GM23248 (cell line): Measurements from ENCODE around the gene CDH4. TPM values are rescaled to one million over a fixed set of nuclear protein-coding genes. Genes with fewer than 3 reads are reported as not detected.

Source experiments
- DNase-seq: peaks from one replicate; pipeline ENCODE4 v3.0.0-alpha.2; 2015
- H2AFZ ChIP-seq: fragments of 200-600 bp; sonication (generic); 2 replicates; pipeline ENCODE4 v1.6.1; 2016; ENCODE audit warnings: antibody characterized with exemption
- H3F3A ChIP-seq: fragments of 200-600 bp; sonication (generic); 2 replicates; pipeline ENCODE4 v1.6.1; 2016; ENCODE audit warnings: mild to moderate bottlenecking, antibody characterized with exemption, mixed run types; ENCODE audit not compliant: insufficient read depth
- H3K27ac ChIP-seq: fragments of 200-600 bp; sonication (generic); 2 replicates; pipeline ENCODE4 v1.5.1; 2016; ENCODE audit warnings: mild to moderate bottlenecking
- H3K27me3 ChIP-seq: fragments of 200-600 bp; sonication (generic); replicated peaks from 2 replicates; pipeline ENCODE4 v1.6.1; 2016; ENCODE audit warnings: mild to moderate bottlenecking; ENCODE audit not compliant: insufficient read depth
- H3K36me3 ChIP-seq: fragments of 200-600 bp; sonication (generic); 2 replicates; pipeline ENCODE4 v1.6.1; 2016; ENCODE audit warnings: low read depth, mild to moderate bottlenecking
- H3K4me1 ChIP-seq: fragments of 200-600 bp; sonication (generic); 2 replicates; pipeline ENCODE4 v1.6.1; 2016; ENCODE audit warnings: mild to moderate bottlenecking; ENCODE audit not compliant: insufficient read depth
- H3K4me2 ChIP-seq: fragments of 200-600 bp; sonication (generic); one replicate; pipeline ENCODE4 v1.6.1; 2016; ENCODE audit warnings: mild to moderate bottlenecking; ENCODE audit not compliant: unreplicated experiment
- H3K4me3 ChIP-seq: fragments of 200-600 bp; sonication (generic); 2 replicates; pipeline ENCODE4 v1.5.1; 2016; ENCODE audit warnings: mild to moderate bottlenecking
- H3K79me2 ChIP-seq: fragments of 200-600 bp; sonication (generic); 2 replicates; pipeline ENCODE4 v1.6.1; 2016; ENCODE audit warnings: mild to moderate bottlenecking; ENCODE audit not compliant: insufficient read depth
- H3K9ac ChIP-seq: fragments of 200-600 bp; sonication (generic); 2 replicates; pipeline ENCODE4 v1.6.1; 2016; ENCODE audit warnings: mild to moderate bottlenecking
- H3K9me2 ChIP-seq: fragments of 200-600 bp; sonication (generic); 2 replicates; pipeline ENCODE4 v1.6.1; 2016; ENCODE audit warnings: mixed run types, mild to moderate bottlenecking, moderate library complexity; ENCODE audit not compliant: insufficient read depth
- H3K9me3 ChIP-seq: fragments of 200-600 bp; sonication (generic); one replicate; pipeline ENCODE4 v1.6.1; 2017; ENCODE audit warnings: low read depth
- H4K20me1 ChIP-seq: fragments of 200-600 bp; sonication (generic); 2 replicates; pipeline ENCODE4 v1.6.0; 2016; ENCODE audit not compliant: insufficient read depth
- EZH2 ChIP-seq: fragments of 200-600 bp; sonication (generic); IDR thresholded peaks from 2 replicates; pipeline ENCODE4 v1.6.1; 2018; ENCODE audit warnings: antibody characterized with exemption, mild to moderate bottlenecking; ENCODE audit not compliant: insufficient read depth, poor library complexity, severe bottlenecking
- EZH2phosphoT487 ChIP-seq: fragments of 200-600 bp; sonication (generic); IDR thresholded peaks from 2 replicates; pipeline ENCODE4 v1.6.1; 2018; ENCODE audit warnings: antibody characterized with exemption, moderate library complexity, mild to moderate bottlenecking, low read depth; ENCODE audit not compliant: insufficient read depth
- WGBS, 2 experiments: methylation state at CpG; one replicate each; pipeline ENCODE4 v1.1.6; 2015 to 2017; ENCODE audit warnings: low lambda C conversion rate in 2 of 2, low coverage in 1 of 2; ENCODE audit errors: missing lambda C conversion rate in 2 of 2; 5-methylcytosine and 5-hydroxymethylcytosine counted together
- in situ Hi-C: fragments of 300-500 bp; cut with MboI; formaldehyde crosslinking; loops from 2 replicates; pipeline ENCODE4 v1.15.0; 2020
- polyA plus RNA-seq: library from polyadenylated mRNA; unstranded; fragments of >200 nt; fragmentation: Nextera tagmentation; extraction: Ambion mirVana; gene quantifications from 2 replicates; pipeline ENCODE4 v1.2.1, GENCODE V29; 2016
- total RNA-seq: library from RNA; depleted of rRNA; stranded (reverse); fragments of >200 nt; shearing (Covaris generic); gene quantifications from 2 replicates; pipeline ENCODE4 v1.2.3, GENCODE V29; 2014

CDH4 gene
- total and polyA plus RNA-seq, 2 experiments from 2014 or later = 1.1 to 3.9 TPM

GRCh38 chr20:61879303-61879620 is 627.2 kb downstream of the CDH4 start:
- no peak for DNase-seq
- no peaks in the 10 kb centered on the region for H3F3A ChIP-seq
- no peaks in the 10 kb centered on the region for H3K9me3 ChIP-seq
- no peak overlapping the region for H3K4me2 ChIP-seq
- H3K4me1 ChIP-seq = no peaks in the 10 kb centered on the region
- H3K27ac ChIP-seq = no peak overlapping the region
- H3K4me3 ChIP-seq = no peak overlapping the region
- WGBS, 2 experiments = 72 to 75% methylated on average over 10 of the region's 10 CpGs
- in situ Hi-C loops = loop anchor here (25.0 kb wide), 2 partner anchors 1667 to 1817 kb away; no protein-coding TSS in a partner anchor
- no peak overlapping the region for H2AFZ ChIP-seq
- no peaks in the 10 kb centered on the region for H3K36me3 ChIP-seq
- H3K9me2 ChIP-seq = no peaks in the 10 kb centered on the region
- H4K20me1 ChIP-seq = no peaks in the 10 kb centered on the region
- H3K27me3 ChIP-seq = peaks cover 4% of the 10 kb centered on the region; the same call in 1 of the 2 replicates
- no peak overlapping the region for H3K9ac ChIP-seq
- TF ChIP-seq EZH2phosphoT487 (no peak), EZH2 (no peak)
- H3K79me2 ChIP-seq = no peaks in the 10 kb centered on the region

- no peak for DNase-seq
- H3K27me3 ChIP-seq = peaks cover 4% of the 10 kb centered on the region; the same call in 1 of the 2 replicates
- H3K4me1 ChIP-seq = no peaks in the 10 kb centered on the region
- H3K4me3 ChIP-seq = no peak overlapping the region
- H3K9ac ChIP-seq = no peak overlapping the region
- in situ Hi-C loops = loop anchor here (25.0 kb wide), 2 partner anchors 1667 to 1817 kb away; no protein-coding TSS in a partner anchor
- no peak overlapping the region for H3K27ac ChIP-seq
- H3K36me3 ChIP-seq = no peaks in the 10 kb centered on the region
- no peak overlapping the region for H2AFZ ChIP-seq
- H3F3A ChIP-seq = no peaks in the 10 kb centered on the region
- no peak overlapping the region for H3K4me2 ChIP-seq
- H4K20me1 ChIP-seq = no peaks in the 10 kb centered on the region
- no peak for TF ChIP-seq EZH2
- no peak for TF ChIP-seq EZH2phosphoT487
- H3K9me2 ChIP-seq = no peaks in the 10 kb centered on the region
- H3K9me3 ChIP-seq = no peaks in the 10 kb centered on the region
- H3K79me2 ChIP-seq = no peaks in the 10 kb centered on the region
- 67 to 74% methylated on average over 19 of the region's 19 CpGs for WGBS, 2 experiments
These were observed 627.6 kb downstream of the CDH4 start for GRCh38 chr20:61879694-61880093.

GRCh38 chr20:61880706-61881105 is 628.6 kb downstream of the CDH4 start:
- no peaks in the 10 kb centered on the region for H3K9me3 ChIP-seq
- TF ChIP-seq EZH2 = no peak
- TF ChIP-seq EZH2phosphoT487 = no peak
- H3K36me3 ChIP-seq = no peaks in the 10 kb centered on the region
- no peaks in the 10 kb centered on the region for H3K79me2 ChIP-seq
- in situ Hi-C loops = loop anchor here (25.0 kb wide), 2 partner anchors 1668 to 1818 kb away; no protein-coding TSS in a partner anchor
- no peaks in the 10 kb centered on the region for H3K9me2 ChIP-seq
- H4K20me1 ChIP-seq = no peaks in the 10 kb centered on the region
- H3F3A ChIP-seq = no peaks in the 10 kb centered on the region
- WGBS, 2 experiments = 63 to 77% methylated on average over 5 to 8 of the region's 8 CpGs
- H3K9ac ChIP-seq = no peak overlapping the region
- H2AFZ ChIP-seq = no peak overlapping the region
- H3K27ac ChIP-seq = no peak overlapping the region
- H3K4me3 ChIP-seq = no peak overlapping the region
- peaks cover 4% of the 10 kb centered on the region; the same call in 1 of the 2 replicates for H3K27me3 ChIP-seq
- no peak overlapping the region for H3K4me2 ChIP-seq
- DNase-seq = no peak
- H3K4me1 ChIP-seq = no peaks in the 10 kb centered on the region

- in situ Hi-C loops = loop anchor here (25.0 kb wide), 2 partner anchors 1669 to 1819 kb away; no protein-coding TSS in a partner anchor
- TF ChIP-seq EZH2phosphoT487 = no peak
- TF ChIP-seq EZH2 = no peak
- Histone ChIP-seq H3K9me3 (no peaks in the 10 kb centered on the region), H3F3A (no peaks in the 10 kb centered on the region), H3K27ac (no peak overlapping the region), H3K9me2 (no peaks in the 10 kb centered on the region), H2AFZ (no peak overlapping the region), H3K36me3 (no peaks in the 10 kb centered on the region), H3K27me3 (peaks cover 4% of the 10 kb centered on the region; the same call in 1 of the 2 replicates), H4K20me1 (no peaks in the 10 kb centered on the region), H3K4me3 (no peak overlapping the region), H3K9ac (no peak overlapping the region), H3K4me2 (no peak overlapping the region), H3K79me2 (no peaks in the 10 kb centered on the region), H3K4me1 (no peaks in the 10 kb centered on the region)
- DNase-seq = no peak
- WGBS, 2 experiments = 45% methylated on average over 17 to 19 of the region's 19 CpGs
These were observed 629.4 kb downstream of the CDH4 start for GRCh38 chr20:61881416-61881815.

GRCh38 chr20:61881861-61882260 is 629.8 kb downstream of the CDH4 start:
- H3K27ac ChIP-seq = no peak overlapping the region
- H3K9me3 ChIP-seq = no peaks in the 10 kb centered on the region
- no peaks in the 10 kb centered on the region for H3K4me1 ChIP-seq
- DNase-seq = no peak
- no peak overlapping the region for H3K9ac ChIP-seq
- in situ Hi-C loops = loop anchor here (25.0 kb wide), 2 partner anchors 1670 to 1820 kb away; no protein-coding TSS in a partner anchor
- H3K4me3 ChIP-seq = no peak overlapping the region
- H3F3A ChIP-seq = no peaks in the 10 kb centered on the region
- no peak overlapping the region for H2AFZ ChIP-seq
- no peak overlapping the region for H3K4me2 ChIP-seq
- peaks cover 4% of the 10 kb centered on the region; the same call in 1 of the 2 replicates for H3K27me3 ChIP-seq
- no peaks in the 10 kb centered on the region for H3K9me2 ChIP-seq
- H3K79me2 ChIP-seq = no peaks in the 10 kb centered on the region
- H3K36me3 ChIP-seq = no peaks in the 10 kb centered on the region
- 64 to 67% methylated on average over 13 of the region's 13 CpGs for WGBS, 2 experiments
- TF ChIP-seq EZH2phosphoT487 (no peak), EZH2 (no peak)
- no peaks in the 10 kb centered on the region for H4K20me1 ChIP-seq
